HG02938 (cell line): ENCODE data around the gene CRNN.

Experiments used
- ATAC-seq: cut with Tn5 transposase; IDR thresholded peaks from one replicate; pipeline ENCODE4 v1.9.1; 2021; ENCODE audit warnings: mild to moderate bottlenecking, moderate library complexity; ENCODE audit not compliant: unreplicated experiment

The CRNN gene

GRCh38 chr1:152413909-152414308 lies at the start of gene CRNN:
Gene CRNN (minus strand): TSS chr1:152414263. CDS start chr1:152412233, 2,030 bp downstream.
- no peak for ATAC-seq

DNA sequence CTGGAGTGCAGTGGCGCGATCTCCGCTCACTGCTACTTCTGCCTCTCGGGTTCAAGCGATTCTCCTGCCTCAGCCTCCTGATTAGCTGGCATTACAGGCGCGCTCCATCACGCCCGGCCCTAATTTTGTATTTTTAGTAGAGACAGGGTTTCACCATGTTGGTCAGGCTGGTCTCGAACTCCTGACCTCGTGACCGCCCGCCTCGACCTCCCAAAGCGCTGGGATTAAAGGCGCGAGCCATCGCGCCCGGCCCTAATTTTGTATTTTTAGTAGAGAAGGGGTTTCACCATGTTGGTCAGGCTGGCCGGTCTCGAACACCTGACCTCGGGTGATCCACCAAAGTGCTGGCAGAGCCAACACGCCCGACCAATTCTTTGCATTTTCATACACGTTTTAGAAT lies 48.6 kb upstream of the CRNN start:
- no peak for ATAC-seq

- ATAC-seq: no peak
Observed at GRCh38 chr1:152461544-152461943, 47.5 kb upstream of the CRNN start.

DNA sequence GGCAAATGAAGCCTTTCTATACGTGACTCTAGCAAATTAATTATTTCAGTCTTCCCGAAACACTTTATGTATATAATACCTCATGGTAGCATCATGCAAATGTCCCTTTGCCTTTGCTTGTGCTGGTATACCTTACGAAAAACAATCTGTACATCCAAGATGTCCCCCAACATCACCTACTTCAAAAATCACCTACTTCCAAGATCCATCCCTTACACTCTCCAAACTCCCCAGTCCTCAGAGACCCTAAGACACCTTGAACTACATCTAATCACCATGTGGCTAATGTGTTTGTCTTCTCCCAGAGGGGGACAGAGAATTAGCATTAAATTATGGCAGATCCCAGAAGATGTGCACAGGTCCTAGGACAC lies 46.5 kb upstream of the CRNN start:
- no peak for ATAC-seq

DNA sequence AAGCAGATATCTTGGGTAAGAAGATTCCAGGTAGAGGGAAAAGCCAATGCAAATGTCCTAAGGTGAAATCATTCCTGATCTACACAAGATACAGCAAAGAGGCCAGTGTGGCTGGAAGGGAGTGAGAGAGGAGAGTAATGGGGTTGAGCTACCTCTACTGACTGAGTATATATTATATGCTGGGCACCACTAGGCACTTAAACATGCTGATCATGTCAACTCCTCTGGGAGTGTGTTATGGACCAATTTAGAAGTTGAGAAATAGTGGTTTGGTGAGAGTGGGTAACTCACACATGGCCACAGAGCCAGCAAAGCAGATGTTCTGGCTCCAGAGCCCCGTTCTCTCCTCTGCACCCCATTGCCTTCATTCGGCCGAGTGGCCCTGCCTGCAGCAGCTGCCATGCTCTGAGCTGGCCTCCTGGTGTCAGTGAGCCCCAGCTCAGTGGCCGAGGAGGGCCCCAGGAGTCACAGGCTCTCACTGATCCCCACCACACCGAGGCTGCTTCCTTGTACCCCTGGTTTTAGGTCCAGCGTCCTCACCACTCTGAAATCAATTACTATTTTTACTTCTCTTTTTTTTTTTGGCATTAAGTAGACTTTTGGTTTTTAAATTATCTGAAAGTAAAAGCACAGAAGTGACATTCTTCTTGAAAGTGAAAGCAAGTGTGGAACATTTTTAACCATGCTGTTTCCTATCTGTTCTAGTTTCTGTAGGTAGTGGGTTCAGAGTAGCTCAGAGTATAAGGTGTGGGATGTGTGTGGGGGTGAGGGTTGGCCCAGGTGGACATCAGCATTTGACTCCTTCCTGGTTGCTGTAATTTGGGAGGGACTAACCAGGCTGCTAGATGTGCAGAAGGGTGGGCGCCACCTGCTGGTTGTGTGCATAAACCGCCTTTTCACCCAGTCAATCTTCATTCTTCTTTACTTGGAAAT lies 45.8 kb upstream of the CRNN start:
- ATAC-seq: peak; percentile 96

DNA sequence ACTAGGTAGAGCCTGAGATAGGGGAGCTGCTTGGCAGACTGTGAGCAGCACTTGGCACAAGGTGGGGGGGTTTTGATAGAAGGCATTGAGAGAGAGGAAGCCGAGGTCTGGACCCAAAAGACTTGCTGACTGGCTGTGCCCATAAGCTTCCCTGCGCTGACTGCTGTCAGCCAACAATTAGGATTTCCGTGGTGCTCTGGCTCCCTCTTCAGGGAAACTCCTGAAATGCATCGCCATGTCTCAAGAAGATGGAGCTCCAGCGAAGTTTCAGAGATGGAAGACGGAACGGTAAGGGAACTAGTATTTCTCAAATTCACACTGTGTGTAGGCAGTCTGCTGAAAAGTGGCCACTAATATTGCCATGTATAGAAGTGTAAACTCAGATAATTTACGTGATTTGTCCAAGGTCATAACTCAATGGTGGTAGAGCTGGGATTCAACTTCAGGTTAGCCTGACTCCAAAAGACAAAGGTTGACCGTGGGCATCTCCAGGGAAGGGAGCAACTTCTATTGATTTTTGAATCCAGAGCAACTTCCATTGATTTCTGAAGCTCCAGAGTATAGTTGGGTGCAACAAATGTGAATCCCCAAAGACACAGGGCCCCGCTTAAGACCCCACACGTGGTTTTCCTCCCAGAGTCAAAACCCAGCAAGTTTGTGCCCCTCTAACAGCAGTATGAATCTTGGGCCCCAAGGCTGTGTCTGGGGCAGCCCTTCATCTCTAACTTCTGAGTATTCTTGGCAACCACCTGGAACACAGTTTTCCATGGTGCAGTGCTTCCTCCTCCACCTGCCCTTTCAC lies 44.5 kb upstream of the CRNN start:
- ATAC-seq: no peak

DNA sequence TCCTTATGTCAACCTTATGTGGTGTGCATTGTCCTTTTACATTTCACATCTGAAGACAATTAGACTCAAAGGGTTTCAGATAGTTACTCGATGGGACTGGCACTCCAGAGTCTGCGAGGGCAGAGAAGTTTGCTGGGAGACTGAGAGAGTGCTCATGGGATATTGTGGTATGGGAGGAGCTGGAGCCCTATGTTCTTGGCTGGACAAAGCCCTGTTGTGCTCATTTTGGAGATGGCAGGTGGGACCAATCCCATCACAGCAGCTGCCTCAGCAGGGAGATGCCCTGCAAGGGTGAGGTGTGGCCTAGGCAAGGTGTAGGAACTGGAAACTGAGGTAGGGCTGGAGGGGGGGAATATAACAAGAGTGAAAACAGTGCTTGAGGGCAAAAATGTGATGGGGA lies 43.5 kb upstream of the CRNN start:
- no peak for ATAC-seq

DNA sequence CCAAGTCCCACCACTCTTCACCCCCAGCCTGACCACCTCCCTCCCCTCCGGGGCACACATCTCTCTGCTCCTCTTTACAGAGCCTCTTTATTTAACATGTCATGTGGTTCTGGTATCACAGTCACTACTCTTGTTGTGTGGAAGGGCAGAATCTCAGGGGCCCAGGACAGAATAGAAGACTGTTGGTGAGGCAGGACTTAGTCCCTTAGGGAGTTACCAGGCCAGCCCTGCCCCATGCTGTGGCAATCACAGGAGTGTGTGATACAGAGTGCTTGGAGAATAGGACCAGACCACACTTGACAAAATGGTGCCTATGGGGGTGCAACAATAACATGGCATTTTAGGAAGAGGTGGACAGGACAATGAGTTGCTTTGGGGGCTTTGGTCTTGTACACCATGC lies 43.0 kb upstream of the CRNN start:
- ATAC-seq: no peak

GRCh38 chr1:152451254-152451653 lies 37.2 kb upstream of the CRNN start:
- ATAC-seq: no peak

GRCh38 chr1:152449661-152450060 lies 35.6 kb upstream of the CRNN start:
- no peak for ATAC-seq

- ATAC-seq: no peak
Observed at GRCh38 chr1:152448496-152448895, 34.4 kb upstream of the CRNN start.

DNA sequence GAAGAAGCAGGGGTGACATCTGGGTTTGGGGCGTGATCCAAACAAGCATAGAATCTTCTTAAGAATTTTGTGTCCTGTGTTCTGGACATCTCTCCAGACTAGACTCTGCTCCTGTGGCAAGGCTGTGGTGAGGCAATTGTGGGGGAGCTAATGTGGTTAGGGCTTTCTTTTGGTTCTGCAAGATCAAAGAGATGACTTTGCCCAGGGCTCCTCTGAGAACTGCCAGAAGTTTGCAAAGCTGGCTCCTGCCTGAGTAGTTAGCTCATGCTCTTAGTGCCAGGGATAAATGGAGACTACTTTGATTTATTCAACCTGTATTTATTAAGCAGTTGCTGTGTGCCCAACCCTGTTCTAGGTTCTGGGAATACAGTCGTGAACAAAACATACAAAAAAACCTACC lies 34.0 kb upstream of the CRNN start:
- no peak for ATAC-seq

- no peak for ATAC-seq
Observed at GRCh38 chr1:152447484-152447883, 33.4 kb upstream of the CRNN start.

GRCh38 chr1:152444045-152444444 lies 30.0 kb upstream of the CRNN start:
- no peak for ATAC-seq

DNA sequence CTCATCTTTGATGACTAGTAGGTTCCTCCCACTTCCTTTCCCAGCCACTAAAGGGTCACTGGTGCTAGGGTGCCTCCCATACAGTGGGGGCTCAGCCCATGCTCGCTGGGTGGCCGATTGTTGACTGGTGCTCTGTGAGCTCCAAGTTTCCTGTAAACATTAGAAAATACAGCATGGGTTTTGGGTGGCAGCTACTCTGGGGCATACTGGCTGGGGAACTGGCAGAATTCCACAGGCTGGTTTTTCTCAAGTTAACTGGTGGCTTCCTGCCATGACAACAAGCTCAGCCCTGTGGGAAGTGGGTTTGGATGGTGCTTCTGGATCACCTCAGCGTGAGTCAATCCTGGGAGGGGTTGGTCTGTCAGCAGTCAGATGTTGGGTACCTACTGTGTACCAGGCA lies 28.7 kb upstream of the CRNN start:
- no peak for ATAC-seq

GRCh38 chr1:152442301-152442700 lies 28.2 kb upstream of the CRNN start:
- no peak for ATAC-seq

GRCh38 chr1:152441756-152442155 lies 27.7 kb upstream of the CRNN start:
- no peak for ATAC-seq

GRCh38 chr1:152440635-152441471 lies 26.8 kb upstream of the CRNN start:
- ATAC-seq: peak; percentile 94

- ATAC-seq: no peak
Observed at GRCh38 chr1:152436593-152437496, 22.8 kb upstream of the CRNN start.

DNA sequence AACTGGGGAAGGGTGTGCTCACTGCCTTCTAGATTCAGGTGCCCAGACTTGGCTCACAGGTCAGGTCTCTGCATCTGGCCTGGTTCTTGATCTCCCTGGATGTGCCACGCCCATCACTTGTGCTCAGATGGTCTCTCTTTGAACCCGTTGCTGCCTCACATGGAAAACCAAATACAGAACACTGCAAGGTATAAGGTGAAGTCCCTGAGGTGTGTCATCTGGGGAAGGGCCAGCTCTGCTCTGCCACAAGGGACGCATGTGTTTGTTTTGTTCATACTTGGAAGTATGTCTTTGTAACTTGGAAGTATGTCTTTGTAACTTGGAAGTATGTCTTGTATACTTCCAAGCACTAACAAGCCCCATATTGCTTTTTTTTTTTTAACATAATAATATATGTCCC lies 13.4 kb upstream of the CRNN start:
- ATAC-seq: no peak
